HepG2 (cell line): ENCODE results near the gene FGF18. TPM values are rescaled to one million over a fixed set of nuclear protein-coding genes. Genes with fewer than 3 reads are reported as not detected.

Experiments
- ESRRA ChIP-seq: sonication (generic); formaldehyde crosslinking; IDR thresholded peaks from 2 replicates; pipeline ENCODE4 v1.5.1; 2020; ENCODE audit warnings: mild to moderate bottlenecking, low read depth, missing genetic modification reagents
- FOXO1 ChIP-seq: sonication (generic); formaldehyde crosslinking; IDR thresholded peaks from 2 replicates; pipeline ENCODE4 v1.4.0; 2020; ENCODE audit warnings: missing genetic modification reagents
- GABPB1 ChIP-seq: IDR thresholded peaks from 2 replicates; pipeline ENCODE4 v1.6.1; 2016; ENCODE audit warnings: mild to moderate bottlenecking, missing genetic modification reagents, moderate library complexity, missing compliant biosample characterization
- HMGXB4 ChIP-seq, 2 experiments: sonication (generic) in 1 of 2; formaldehyde crosslinking in 1 of 2; IDR thresholded peaks; 2 replicates each; pipeline versions ENCODE4 v1.4.0 to v1.6.1; 2018 to 2020; ENCODE audit warnings: missing genetic modification reagents in 2 of 2, borderline replicate concordance in 1 of 2, low read depth in 1 of 2, mild to moderate bottlenecking in 1 of 2, missing biosample characterization in 1 of 2
- HNRNPL ChIP-seq: fragments of 200-400 bp; formaldehyde crosslinking; IDR thresholded peaks from 2 replicates; pipeline ENCODE4 v1.6.1; 2017; ENCODE audit warnings: mild to moderate bottlenecking, low read depth, low read length
- MXI1 ChIP-seq: IDR thresholded peaks from 3 replicates; pipeline ENCODE4 v1.6.1; 2012; ENCODE audit warnings: low read depth, low read length, inconsistent platforms, borderline replicate concordance
- NFIC ChIP-seq: IDR thresholded peaks from 2 replicates; pipeline ENCODE4 v1.6.1; 2012; ENCODE audit warnings: mild to moderate bottlenecking, low read length, inconsistent platforms
- PRDM4 ChIP-seq: sonication (generic); formaldehyde crosslinking; IDR thresholded peaks from 2 replicates; pipeline ENCODE4 v1.9.0; 2021; ENCODE audit warnings: missing genetic modification reagents, borderline replicate concordance
- RAD21 ChIP-seq: fragments of 450-650 bp; formaldehyde crosslinking; IDR thresholded peaks from 2 replicates; pipeline ENCODE4 v1.5.0; 2020; ENCODE audit warnings: mild to moderate bottlenecking
- SAP130 ChIP-seq: IDR thresholded peaks from 2 replicates; pipeline ENCODE4 v1.6.1; 2016; ENCODE audit warnings: low read depth
- SMAD9 ChIP-seq: sonication (generic); formaldehyde crosslinking; IDR thresholded peaks from 2 replicates; pipeline ENCODE4 v1.5.1; 2020; ENCODE audit warnings: mild to moderate bottlenecking, missing genetic modification reagents
- SPEN ChIP-seq: sonication (generic); formaldehyde crosslinking; IDR thresholded peaks from 2 replicates; pipeline ENCODE4 v1.5.1; 2020; ENCODE audit warnings: low read depth, mild to moderate bottlenecking, missing genetic modification reagents
- SSRP1 ChIP-seq: IDR thresholded peaks from 2 replicates; pipeline ENCODE4 v1.6.1; 2016; ENCODE audit warnings: control low read depth
- USF2 ChIP-seq, 2 experiments: sonication (generic) in 1 of 2; formaldehyde crosslinking in 1 of 2; IDR thresholded peaks; 2 replicates each; pipeline versions ENCODE4 v1.5.1 to v1.6.1; 2011 to 2020; ENCODE audit warnings: borderline replicate concordance in 1 of 2, low read depth in 1 of 2, low read length in 1 of 2, mild to moderate bottlenecking in 1 of 2, missing genetic modification reagents in 1 of 2, moderate library complexity in 1 of 2
- ZBTB7B ChIP-seq: sonication (generic); formaldehyde crosslinking; IDR thresholded peaks from 2 replicates; pipeline ENCODE4 v1.4.0; 2020; ENCODE audit warnings: missing genetic modification reagents
- ZC3H4 ChIP-seq: sonication (generic); formaldehyde crosslinking; IDR thresholded peaks from 2 replicates; pipeline ENCODE4 v1.4.0; 2020; ENCODE audit warnings: missing genetic modification reagents, borderline replicate concordance
- ZMYM4 ChIP-seq: sonication (generic); formaldehyde crosslinking; IDR thresholded peaks from 2 replicates; pipeline ENCODE4 v1.8.1; 2023; ENCODE audit warnings: mild to moderate bottlenecking, missing genetic modification reagents
- ZNF30 ChIP-seq: sonication (generic); formaldehyde crosslinking; IDR thresholded peaks from 2 replicates; pipeline ENCODE4 v1.5.0; 2020; ENCODE audit warnings: mild to moderate bottlenecking, missing genetic modification reagents
- ZNF530 ChIP-seq: sonication (generic); formaldehyde crosslinking; IDR thresholded peaks from 2 replicates; pipeline ENCODE4 v1.5.0; 2020; ENCODE audit warnings: low read depth, mild to moderate bottlenecking, missing genetic modification reagents
- ZNF547 ChIP-seq: sonication (generic); formaldehyde crosslinking; IDR thresholded peaks from 2 replicates; pipeline ENCODE4 v1.5.1; 2020; ENCODE audit warnings: mild to moderate bottlenecking, missing genetic modification reagents
- ZNF577 ChIP-seq: sonication (generic); formaldehyde crosslinking; IDR thresholded peaks from 2 replicates; pipeline ENCODE4 v1.4.0; 2020; ENCODE audit warnings: mild to moderate bottlenecking, low read depth, missing genetic modification reagents, borderline replicate concordance
- ZNF678 ChIP-seq: sonication (generic); formaldehyde crosslinking; IDR thresholded peaks from 2 replicates; pipeline ENCODE4 v1.4.0; 2020; ENCODE audit warnings: mild to moderate bottlenecking, missing genetic modification reagents
- ZNF766 ChIP-seq: sonication (generic); formaldehyde crosslinking; IDR thresholded peaks from 2 replicates; pipeline ENCODE4 v1.5.0; 2020; ENCODE audit warnings: missing genetic modification reagents, borderline replicate concordance
- polyA plus RNA-seq, 8 experiments: library from polyadenylated mRNA; depleted of rRNA in 3 of 8; stranded (reverse) in 7 of 8; unstranded in 1 of 8; fragments of >200 nt; fragmentation: Illumina TruSeq in 4 of 8; extraction: Trizol in 4 of 8; gene quantifications; 2 replicates each; pipeline versions ENCODE4 v1.2.1 to v1.2.3, GENCODE V29; 2011 to 2016; ENCODE audit warnings: low read depth in 4 of 8, missing spikeins in 1 of 8, mixed read lengths in 1 of 8; ENCODE audit not compliant: insufficient read depth in 1 of 8
- total RNA-seq, 5 experiments: library from RNA; depleted of rRNA; stranded (reverse); fragments of >200 nt; fragmentation: Illumina TruSeq; extraction: Trizol; gene quantifications; 2 replicates each; pipeline ENCODE4 v1.2.3, GENCODE V29; 2016; ENCODE audit warnings: low read depth in 1 of 5

Gene FGF18
- total and polyA plus RNA-seq, 2 of the 13 experiments (the other 11 are each of a cell fraction or from before 2014, with no cell fraction given) = not detected

- TF ChIP-seq ZNF30 (CRISPR knock-in tag) = peak; percentile 85; the same call in 1 of the 2 replicates
- peak; percentile 86 for TF ChIP-seq ZNF530 (CRISPR knock-in tag)
- TF ChIP-seq ZNF678 (CRISPR knock-in tag) = peak; percentile 71; the same call in 1 of the 2 replicates
- no peak for TF ChIP-seq ESRRA
- TF ChIP-seq HMGXB4 (CRISPR knock-in tag; IDR thresholded peaks at IDR 0.05; ENCODE audit: borderline replicate concordance in 1 of 2, low read depth in 1 of 2) = peak; percentile 55 to 62; a peak in 2 of 4 replicates
- TF ChIP-seq ZNF766 (CRISPR knock-in tag) = peak; percentile 67
- peak; percentile 88 for TF ChIP-seq GABPB1 (CRISPR knock-in tag)
- no peak for TF ChIP-seq ZBTB7B (CRISPR knock-in tag)
- TF ChIP-seq ZNF547 = peak; percentile 87; the same call in 1 of the 2 replicates
- TF ChIP-seq NFIC = no peak
- TF ChIP-seq ZC3H4 (CRISPR knock-in tag) = 0 out of 2 replicates have a peak, but pooled peaks have one; percentile 36
- peak; percentile 83; the same call in 1 of the 2 replicates for TF ChIP-seq HNRNPL
- TF ChIP-seq SAP130 (CRISPR knock-in tag) = peak; percentile 97
- TF ChIP-seq FOXO1 (CRISPR knock-in tag) = 0 out of 2 replicates have a peak, but pooled peaks have one; percentile 48
- peak; percentile 89 for TF ChIP-seq SPEN (CRISPR knock-in tag)
- TF ChIP-seq MXI1 = peak; percentile 98
- peak; percentile 51; the same call in 1 of the 2 replicates for TF ChIP-seq ZMYM4
- TF ChIP-seq SMAD9 = 0 out of 2 replicates have a peak, but pooled peaks have one; percentile 63
- TF ChIP-seq SSRP1 (CRISPR knock-in tag) = no peak
- peak; percentile 70 for TF ChIP-seq USF2 (IDR thresholded peaks at IDR 0.05; ENCODE audit: low read depth, low read length)
- peak; percentile 64; the same call in 1 of the 2 replicates for TF ChIP-seq USF2 (CRISPR knock-in tag; IDR thresholded peaks at IDR 0.05; ENCODE audit: borderline replicate concordance)
- 0 out of 2 replicates have a peak, but pooled peaks have one; percentile 22 for TF ChIP-seq PRDM4 (CRISPR knock-in tag)
- TF ChIP-seq ZNF577 (CRISPR knock-in tag) = no peak; the same call in 1 of the 2 replicates
- peak; percentile 27 for TF ChIP-seq RAD21 (CRISPR knock-in tag)
Measured at GRCh38 chr5:171387970-171388815, 31.3 kb upstream of the FGF18 start (continued).
